PC-3 (cell line): ENCODE data around the gene ERBB4. TPM values are rescaled to one million over a fixed set of nuclear protein-coding genes. Genes with fewer than 3 reads are reported as not detected.

Experiments used
- ATAC-seq: fragments of 200-7000 bp; cut with Tn5 transposase; 2 replicates; pipeline ENCODE4 v1.9.1; 2020; ENCODE audit warnings: mild to moderate bottlenecking, moderate library complexity
- BruUV-seq: library from RNA; stranded (reverse); fragments of 400-500 nt; replicated peaks from 2 replicates; lab custom pipeline; 2021; lab: Mats Ljungman, UMichigan
- CTCF ChIA-PET: fragments of 300-600 bp; sonication (Branson Sonifier 250); formaldehyde crosslinking; loops from one replicate; lab custom pipeline; 2022; ENCODE audit warnings: antibody characterized with exemption; lab: Charles Lee
- POLR2A ChIA-PET: fragments of 300-600 bp; sonication (Branson Sonifier 250); formaldehyde crosslinking; loops from one replicate; lab custom pipeline; 2022; ENCODE audit warnings: antibody characterized with exemption; ENCODE audit not compliant: unreplicated experiment; lab: Charles Lee
- DNase-seq: peaks from one replicate; pipeline ENCODE4 v3.0.0-alpha.2; 2015
- H2AFZ ChIP-seq: fragments of 300-600 bp; sonication (generic); 2 replicates; pipeline ENCODE4 v1.6.0; 2016; ENCODE audit warnings: antibody characterized with exemption, low read length
- H3F3A ChIP-seq: fragments of 300-600 bp; sonication (generic); one replicate; pipeline ENCODE4 v1.6.0; 2017; ENCODE audit warnings: antibody characterized with exemption, low read length, control low read depth, mild to moderate bottlenecking; ENCODE audit not compliant: unreplicated experiment
- H3K27ac ChIP-seq: fragments of 300-600 bp; sonication (generic); 2 replicates; pipeline ENCODE4 v1.5.1; 2016; ENCODE audit warnings: mild to moderate bottlenecking, low read length
- H3K27me3 ChIP-seq: fragments of 300-600 bp; sonication (generic); 2 replicates; pipeline ENCODE4 v1.6.1; 2016; ENCODE audit warnings: low read length, mixed read lengths
- H3K36me3 ChIP-seq: fragments of 300-600 bp; sonication (generic); 2 replicates; pipeline ENCODE4 v1.6.1; 2016; ENCODE audit warnings: low read depth, mixed run types, low read length, mixed read lengths
- H3K4me1 ChIP-seq: fragments of 300-600 bp; sonication (generic); 2 replicates; pipeline ENCODE4 v1.5.1; 2016; ENCODE audit warnings: low read length; ENCODE audit not compliant: insufficient read depth
- H3K4me2 ChIP-seq: fragments of 300-600 bp; sonication (generic); 2 replicates; pipeline ENCODE4 v1.6.0; 2016; ENCODE audit warnings: low read length
- H3K4me3 ChIP-seq: fragments of 300-600 bp; sonication (generic); 2 replicates; pipeline ENCODE4 v1.5.1; 2016; ENCODE audit warnings: mild to moderate bottlenecking, low read length, mixed read lengths
- H3K79me2 ChIP-seq: fragments of 300-600 bp; sonication (generic); 2 replicates; pipeline ENCODE4 v1.6.1; 2017; ENCODE audit warnings: low read length, mixed read lengths
- H3K9ac ChIP-seq: fragments of 300-600 bp; sonication (generic); 2 replicates; pipeline ENCODE4 v1.6.0; 2016; ENCODE audit warnings: mild to moderate bottlenecking, low read length
- H3K9me2 ChIP-seq: fragments of 300-600 bp; sonication (generic); replicated peaks from 2 replicates; pipeline ENCODE4 v1.6.1; 2016; ENCODE audit warnings: mixed run types, low read length, mixed read lengths
- H3K9me3 ChIP-seq: fragments of 300-600 bp; sonication (generic); 2 replicates; pipeline ENCODE4 v1.6.1; 2016; ENCODE audit warnings: low read length, mixed read lengths
- H4K20me1 ChIP-seq: fragments of 300-600 bp; sonication (generic); 2 replicates; pipeline ENCODE4 v1.6.1; 2016; ENCODE audit warnings: low read length, mixed read lengths
- EZH2 ChIP-seq: fragments of 300-600 bp; sonication (generic); IDR thresholded peaks from one replicate; pipeline ENCODE4 v1.6.1; 2017; ENCODE audit warnings: antibody characterized with exemption, mild to moderate bottlenecking, low read length; ENCODE audit not compliant: unreplicated experiment
- EZH2phosphoT487 ChIP-seq: fragments of 300-600 bp; sonication (generic); IDR thresholded peaks from 2 replicates; pipeline ENCODE4 v1.6.1; 2018; ENCODE audit warnings: mild to moderate bottlenecking, antibody characterized with exemption, low read length, borderline replicate concordance
- intact Hi-C: fragments of 100-400 bp; cut with micrococcal nuclease; formaldehyde crosslinking; loops from 2 replicates; pipeline ENCODE4 v1.9.0; 2023
- total RNA-seq: library from RNA; depleted of rRNA; stranded (reverse); fragments of >200 nt; gene quantifications from 2 replicates; pipeline ENCODE4 v1.2.3, GENCODE V29; 2014
- TF ChIP-seq, protein P1 (sequence below): fragments of 300-600 bp; sonication (generic); conservative IDR thresholded peaks from 2 replicates; pipeline ENCODE4 v1.5.1; 2017; ENCODE audit warnings: antibody characterized with exemption, low read depth, mild to moderate bottlenecking, low read length

Gene ERBB4
- total RNA-seq, 1 experiment from 2014 or later, result under 0.01 TPM

DNA sequence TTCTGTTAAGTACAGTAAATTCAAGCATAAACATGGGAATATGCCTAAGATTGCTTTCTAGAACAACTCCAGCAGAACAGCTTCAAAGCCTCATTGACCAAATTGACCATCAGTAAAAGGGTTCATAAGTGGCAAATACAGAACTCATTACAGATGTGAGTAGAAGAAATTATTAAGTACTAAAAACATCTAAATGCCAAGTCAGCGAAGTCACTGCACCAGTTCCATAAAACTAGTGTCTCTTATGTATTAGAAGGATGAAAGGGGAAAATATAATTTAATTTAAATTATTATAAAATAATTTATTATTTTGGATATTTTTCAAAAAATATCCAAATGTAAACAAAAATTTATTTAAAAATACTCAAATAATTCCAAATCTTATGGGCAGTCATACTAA lies 553.2 kb downstream of the ERBB4 start:
- DNase-seq, result no peak
- no TSS peak for BruUV-seq
- H3K27me3 ChIP-seq, result no peaks in the 10 kb centered on the region
- H3K9me2 ChIP-seq, result no peaks in the 10 kb centered on the region
- ChIA-PET CTCF (no interaction called here), POLR2A (no interaction called here)
- no peak overlapping the region for H3K4me3 ChIP-seq
- TF ChIP-seq EZH2phosphoT487 (no peak), EZH2 (no peak)
- TF ChIP-seq, protein P1, sequence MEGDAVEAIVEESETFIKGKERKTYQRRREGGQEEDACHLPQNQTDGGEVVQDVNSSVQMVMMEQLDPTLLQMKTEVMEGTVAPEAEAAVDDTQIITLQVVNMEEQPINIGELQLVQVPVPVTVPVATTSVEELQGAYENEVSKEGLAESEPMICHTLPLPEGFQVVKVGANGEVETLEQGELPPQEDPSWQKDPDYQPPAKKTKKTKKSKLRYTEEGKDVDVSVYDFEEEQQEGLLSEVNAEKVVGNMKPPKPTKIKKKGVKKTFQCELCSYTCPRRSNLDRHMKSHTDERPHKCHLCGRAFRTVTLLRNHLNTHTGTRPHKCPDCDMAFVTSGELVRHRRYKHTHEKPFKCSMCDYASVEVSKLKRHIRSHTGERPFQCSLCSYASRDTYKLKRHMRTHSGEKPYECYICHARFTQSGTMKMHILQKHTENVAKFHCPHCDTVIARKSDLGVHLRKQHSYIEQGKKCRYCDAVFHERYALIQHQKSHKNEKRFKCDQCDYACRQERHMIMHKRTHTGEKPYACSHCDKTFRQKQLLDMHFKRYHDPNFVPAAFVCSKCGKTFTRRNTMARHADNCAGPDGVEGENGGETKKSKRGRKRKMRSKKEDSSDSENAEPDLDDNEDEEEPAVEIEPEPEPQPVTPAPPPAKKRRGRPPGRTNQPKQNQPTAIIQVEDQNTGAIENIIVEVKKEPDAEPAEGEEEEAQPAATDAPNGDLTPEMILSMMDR, result no peak
- no peak for ATAC-seq
- no peak overlapping the region for H3K4me2 ChIP-seq
- H3K27ac ChIP-seq, result no peak overlapping the region
- H3K79me2 ChIP-seq, result no peaks in the 10 kb centered on the region
- no peak overlapping the region for H3K9ac ChIP-seq
- H3K4me1 ChIP-seq, result no peaks in the 10 kb centered on the region
- H2AFZ ChIP-seq, result no peak overlapping the region
- intact Hi-C loops, result no loop called here
- H4K20me1 ChIP-seq, result no peaks in the 10 kb centered on the region
- no peaks in the 10 kb centered on the region for H3K36me3 ChIP-seq
- no peaks in the 10 kb centered on the region for H3F3A ChIP-seq
- no peaks in the 10 kb centered on the region for H3K9me3 ChIP-seq

DNA sequence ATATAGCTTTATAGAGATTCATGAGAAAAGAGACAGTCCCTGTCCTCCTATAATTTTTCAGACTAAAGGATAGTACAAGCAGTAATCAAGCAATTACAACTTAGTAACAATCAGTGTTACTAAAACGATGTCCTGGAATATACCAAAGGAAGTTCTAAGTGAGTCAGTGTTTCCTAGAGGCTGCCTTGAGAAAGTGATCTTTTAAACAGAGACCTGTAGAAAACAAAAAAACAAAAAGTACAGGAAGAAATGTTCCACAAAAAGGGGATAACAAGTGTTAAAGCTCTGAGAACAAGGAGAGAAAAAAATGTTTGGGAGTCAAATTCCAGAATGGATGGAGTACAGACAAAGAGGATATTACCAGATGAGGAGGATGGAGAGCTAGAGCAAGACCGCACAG lies 556.4 kb downstream of the ERBB4 start:
- Histone ChIP-seq H3K4me3 (no peak overlapping the region), H3K36me3 (no peaks in the 10 kb centered on the region), H3K9me2 (no peaks in the 10 kb centered on the region), H4K20me1 (no peaks in the 10 kb centered on the region), H3K9me3 (no peaks in the 10 kb centered on the region), H3K4me1 (no peaks in the 10 kb centered on the region), H2AFZ (no peak overlapping the region), H3F3A (no peaks in the 10 kb centered on the region), H3K79me2 (no peaks in the 10 kb centered on the region), H3K9ac (no peak overlapping the region), H3K27ac (no peak overlapping the region), H3K27me3 (no peaks in the 10 kb centered on the region), H3K4me2 (no peak overlapping the region)
- DNase-seq, result no peak
- intact Hi-C loops, result no loop called here
- BruUV-seq, result no TSS peak
- ChIA-PET CTCF (no interaction called here), POLR2A (no interaction called here)
- no peak for ATAC-seq
- TF ChIP-seq EZH2, result no peak
- no peak for TF ChIP-seq EZH2phosphoT487
- TF ChIP-seq, protein P1, result no peak

DNA sequence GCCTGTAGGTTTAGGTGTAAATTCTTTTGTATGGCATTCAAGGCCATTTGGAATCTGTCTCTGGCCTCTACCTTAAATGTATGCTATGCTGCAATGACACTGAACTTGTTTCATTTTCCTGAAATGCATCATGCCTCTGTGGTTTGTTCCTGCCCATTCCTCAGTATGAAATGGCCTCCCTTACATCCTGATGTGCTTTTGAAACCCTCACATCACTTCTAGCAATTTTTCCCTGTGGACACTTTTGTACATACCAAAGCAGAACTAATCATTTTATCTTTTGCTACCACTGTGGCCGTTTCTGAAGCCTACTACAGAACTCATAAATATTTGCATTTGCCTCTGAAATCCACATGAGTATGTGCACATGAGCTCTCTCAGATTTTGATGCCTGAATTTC lies 557.2 kb downstream of the ERBB4 start:
- no peaks in the 10 kb centered on the region for H3K9me2 ChIP-seq
- H3K79me2 ChIP-seq, result no peaks in the 10 kb centered on the region
- no peak for ATAC-seq
- intact Hi-C loops, result no loop called here
- no peaks in the 10 kb centered on the region for H3K36me3 ChIP-seq
- DNase-seq, result no peak
- H3K27ac ChIP-seq, result no peak overlapping the region
- H3F3A ChIP-seq, result no peaks in the 10 kb centered on the region
- no peaks in the 10 kb centered on the region for H4K20me1 ChIP-seq
- no peak overlapping the region for H3K4me2 ChIP-seq
- no peak overlapping the region for H3K9ac ChIP-seq
- no TSS peak for BruUV-seq
- ChIA-PET CTCF (no interaction called here), POLR2A (no interaction called here)
- no peaks in the 10 kb centered on the region for H3K9me3 ChIP-seq
- no peak overlapping the region for H3K4me3 ChIP-seq
- H3K27me3 ChIP-seq, result no peaks in the 10 kb centered on the region
- H2AFZ ChIP-seq, result no peak overlapping the region
- TF ChIP-seq, protein P1, result no peak
- TF ChIP-seq EZH2, result no peak
- no peak for TF ChIP-seq EZH2phosphoT487
- no peaks in the 10 kb centered on the region for H3K4me1 ChIP-seq
